IMR-90 (cell line): ENCODE results near the gene ADRA2B. TPM values are rescaled to one million over a fixed set of nuclear protein-coding genes. Genes with fewer than 3 reads are reported as not detected.

ENCODE experiments used
- ATAC-seq: fragments of 200-7000 bp; cut with Tn5 transposase; 2 replicates; pipeline ENCODE4 v1.9.1; 2020; ENCODE audit warnings: low read depth, mild to moderate bottlenecking, moderate library complexity
- BruUV-seq: library from RNA; stranded (reverse); fragments of 400-500 nt; replicated peaks from 2 replicates; lab custom pipeline; 2021; lab: Mats Ljungman, UMichigan
- CTCF ChIA-PET: fragments of 300-600 bp; formaldehyde crosslinking; extraction: SDS; loops from one replicate; lab custom pipeline; 2021; ENCODE audit warnings: antibody characterized with exemption; lab: Yijun Ruan, JAX
- POLR2A ChIA-PET: fragments of 300-600 bp; sonication (Branson Sonifier 250); formaldehyde crosslinking; loops from one replicate; lab custom pipeline; 2022; ENCODE audit warnings: antibody characterized with exemption; ENCODE audit not compliant: unreplicated experiment; lab: Charles Lee
- DNase-seq: peaks from one replicate; pipeline ENCODE4 v3.0.0; 2013
- H2AFZ ChIP-seq: replicated peaks from 2 replicates; pipeline ENCODE3; 2013; ENCODE audit warnings: low read length, mild to moderate bottlenecking; ENCODE audit not compliant: poor library complexity
- H2AK5ac ChIP-seq: 2 replicates; pipeline ENCODE4 v1.6.1; 2013; ENCODE audit warnings: low read depth, low read length, inconsistent platforms
- H2AK9ac ChIP-seq: replicated peaks from 2 replicates; pipeline ENCODE3; 2013; ENCODE audit warnings: mild to moderate bottlenecking, low read depth, low read length, moderate library complexity; ENCODE audit not compliant: poor library complexity
- H2BK120ac ChIP-seq: 2 replicates; pipeline ENCODE4 v1.6.1; 2013; ENCODE audit warnings: low read depth, low read length, inconsistent platforms
- H2BK15ac ChIP-seq: 3 replicates; pipeline ENCODE4 v1.6.1; 2013; ENCODE audit warnings: low read depth, low read length, inconsistent platforms
- H2BK20ac ChIP-seq: 2 replicates; pipeline ENCODE4 v1.6.1; 2013; ENCODE audit warnings: low read depth, mild to moderate bottlenecking, inconsistent platforms, low read length, moderate library complexity
- H2BK5ac ChIP-seq: 2 replicates; pipeline ENCODE4 v1.6.1; 2013; ENCODE audit warnings: mild to moderate bottlenecking, low read depth, low read length, inconsistent platforms; ENCODE audit not compliant: poor library complexity, severe bottlenecking
- H3K14ac ChIP-seq: replicated peaks from 2 replicates; pipeline ENCODE4 v1.6.1; 2013; ENCODE audit warnings: low read depth, low read length, inconsistent platforms
- H3K18ac ChIP-seq: 2 replicates; pipeline ENCODE4 v1.6.1; 2013; ENCODE audit warnings: low read depth, low read length, control low read depth
- H3K23ac ChIP-seq: 2 replicates; pipeline ENCODE4 v1.6.1; 2013; ENCODE audit warnings: low read depth, low read length, inconsistent platforms
- H3K27ac ChIP-seq: 2 replicates; pipeline ENCODE4 v1.5.1; 2013; ENCODE audit warnings: mild to moderate bottlenecking, control low read depth, low read length; ENCODE audit not compliant: insufficient read depth
- H3K27me3 ChIP-seq: 2 replicates; pipeline ENCODE4 v1.6.1; 2013; ENCODE audit warnings: low read length; ENCODE audit not compliant: control insufficient read depth, insufficient read depth
- H3K36me3 ChIP-seq: 2 replicates; pipeline ENCODE4 v1.6.1; 2013; ENCODE audit warnings: low read length, mixed read lengths; ENCODE audit not compliant: control insufficient read depth, insufficient read depth
- H3K4ac ChIP-seq: 2 replicates; pipeline ENCODE4 v1.6.1; 2013; ENCODE audit warnings: low read depth, low read length, inconsistent platforms
- H3K4me1 ChIP-seq: 2 replicates; pipeline ENCODE4 v1.6.1; 2013; ENCODE audit warnings: low read length, mixed read lengths; ENCODE audit not compliant: control insufficient read depth, insufficient read depth
- H3K4me2 ChIP-seq: 2 replicates; pipeline ENCODE4 v1.6.1; 2013; ENCODE audit warnings: low read depth, mild to moderate bottlenecking, control low read depth, low read length, moderate library complexity
- H3K4me3 ChIP-seq: 2 replicates; pipeline ENCODE4 v1.5.1; 2013; ENCODE audit warnings: low read depth, mild to moderate bottlenecking, control low read depth, low read length, moderate library complexity; ENCODE audit not compliant: insufficient read depth
- H3K56ac ChIP-seq: 2 replicates; pipeline ENCODE4 v1.6.1; 2013; ENCODE audit warnings: low read length, inconsistent platforms; ENCODE audit not compliant: insufficient read depth; ENCODE audit errors: extremely low read depth
- H3K79me1 ChIP-seq, 2 experiments: 2 replicates each; pipeline ENCODE4 v1.6.1; 2013; ENCODE audit warnings: low read length in 2 of 2, inconsistent platforms in 1 of 2, low read depth in 1 of 2
- H3K9ac ChIP-seq: 2 replicates; pipeline ENCODE4 v1.6.1; 2013; ENCODE audit warnings: low read depth, low read length, control low read depth
- H3K9me1 ChIP-seq: 2 replicates; pipeline ENCODE4 v1.6.1; 2013; ENCODE audit warnings: low read length, inconsistent platforms; ENCODE audit not compliant: insufficient read depth
- H3K9me3 ChIP-seq: 2 replicates; pipeline ENCODE4 v1.6.1; 2013; ENCODE audit warnings: low read length; ENCODE audit not compliant: control insufficient read depth, insufficient read depth
- H4K20me1 ChIP-seq: 2 replicates; pipeline ENCODE4 v1.6.1; 2013; ENCODE audit warnings: low read length, inconsistent platforms; ENCODE audit not compliant: insufficient read depth
- H4K5ac ChIP-seq: 2 replicates; pipeline ENCODE4 v1.6.1; 2013; ENCODE audit warnings: mild to moderate bottlenecking, low read depth, low read length, control low read depth
- H4K8ac ChIP-seq, 2 experiments: 2 replicates each; pipeline ENCODE4 v1.6.1; 2013; ENCODE audit warnings: low read depth in 2 of 2, low read length in 2 of 2, control low read depth in 1 of 2, inconsistent platforms in 1 of 2
- H4K91ac ChIP-seq: 2 replicates; pipeline ENCODE4 v1.6.1; 2013; ENCODE audit warnings: low read depth, low read length, inconsistent platforms; ENCODE audit not compliant: insufficient read depth
- BHLHE40 ChIP-seq: fragments of 150-350 bp; IDR thresholded peaks from 2 replicates; pipeline ENCODE4 v1.6.1; 2016; ENCODE audit warnings: mild to moderate bottlenecking, low read depth, low read length
- CEBPB ChIP-seq: IDR thresholded peaks from 2 replicates; pipeline ENCODE4 v1.6.1; 2012; ENCODE audit warnings: low read depth, low read length, improper control_type of control experiment
- CHD1 ChIP-seq: IDR thresholded peaks from 2 replicates; pipeline ENCODE4 v1.6.1; 2012; ENCODE audit warnings: low read depth, low read length, improper control_type of control experiment
- MAZ ChIP-seq: IDR thresholded peaks from 2 replicates; pipeline ENCODE4 v1.6.1; 2012; ENCODE audit warnings: low read depth, mild to moderate bottlenecking, low read length, improper control_type of control experiment, moderate library complexity, borderline replicate concordance
- NFE2L2 ChIP-seq: fragments of 150-350 bp; IDR thresholded peaks from 2 replicates; pipeline ENCODE4 v1.6.1; 2016; ENCODE audit warnings: low read depth, mild to moderate bottlenecking, low read length
- POLR2A ChIP-seq: IDR thresholded peaks from 2 replicates; pipeline ENCODE4 v1.6.1; 2012; ENCODE audit warnings: mild to moderate bottlenecking, low read depth, low read length
- RAD21 ChIP-seq: IDR thresholded peaks from 2 replicates; pipeline ENCODE4 v1.6.1; 2012; ENCODE audit warnings: low read length, improper control_type of control experiment
- RCOR1 ChIP-seq: IDR thresholded peaks from 2 replicates; pipeline ENCODE4 v1.6.1; 2012; ENCODE audit warnings: mild to moderate bottlenecking, low read length, improper control_type of control experiment; ENCODE audit not compliant: insufficient replicate concordance
- RFX5 ChIP-seq: IDR thresholded peaks from 2 replicates; pipeline ENCODE4 v1.8.0; 2012; ENCODE audit warnings: low read depth, mild to moderate bottlenecking, low read length, moderate library complexity
- SMC3 ChIP-seq: fragments of 150-350 bp; IDR thresholded peaks from 2 replicates; pipeline ENCODE4 v1.6.1; 2016; ENCODE audit warnings: low read depth, mild to moderate bottlenecking, antibody characterized with exemption, low read length, moderate library complexity
- WGBS, 2 experiments: methylation state at CpG; one replicate each; pipeline versions ENCODE4 v1.1.5 to v1.1.7; 2013; ENCODE audit warnings: missing lambda C conversion rate in 2 of 2; ENCODE audit not compliant: insufficient read length in 1 of 2; ENCODE audit errors: extremely low coverage in 2 of 2; 5-methylcytosine and 5-hydroxymethylcytosine counted together
- dilution Hi-C: fragments of 300-500 bp; cut with HindIII; formaldehyde crosslinking; loops from one replicate; pipeline ENCODE4 v1.14.3; 2018; ENCODE audit warnings: low sequenced_read_pairs; ENCODE audit not compliant: unreplicated experiment
- in situ Hi-C: fragments of 300-500 bp; cut with MboI; formaldehyde crosslinking; loops from 3 replicates; pipeline ENCODE4 v1.14.3; 2019; ENCODE audit warnings: low sequenced_read_pairs, inconsistent platforms, mixed read lengths
- intact Hi-C: fragments of 100-400 bp; cut with micrococcal nuclease; formaldehyde crosslinking; loops from 2 replicates; pipeline ENCODE4 v1.10.0; 2022
- polyA plus RNA-seq, 3 experiments: library from polyadenylated mRNA; depleted of rRNA; stranded (reverse); fragments of >200 nt; gene quantifications; 2 replicates each; pipeline ENCODE4 v1.2.3, GENCODE V29; 2012; ENCODE audit warnings: low replicate concordance in 1 of 3
- total RNA-seq: library from RNA; depleted of rRNA; stranded (reverse); fragments of >200 nt; gene quantifications from 2 replicates; pipeline ENCODE4 v1.2.3, GENCODE V29; 2012

Gene ADRA2B
- total and polyA plus RNA-seq, 2 of the 4 experiments (the other 2 are of a cell fraction), result not detected

DNA sequence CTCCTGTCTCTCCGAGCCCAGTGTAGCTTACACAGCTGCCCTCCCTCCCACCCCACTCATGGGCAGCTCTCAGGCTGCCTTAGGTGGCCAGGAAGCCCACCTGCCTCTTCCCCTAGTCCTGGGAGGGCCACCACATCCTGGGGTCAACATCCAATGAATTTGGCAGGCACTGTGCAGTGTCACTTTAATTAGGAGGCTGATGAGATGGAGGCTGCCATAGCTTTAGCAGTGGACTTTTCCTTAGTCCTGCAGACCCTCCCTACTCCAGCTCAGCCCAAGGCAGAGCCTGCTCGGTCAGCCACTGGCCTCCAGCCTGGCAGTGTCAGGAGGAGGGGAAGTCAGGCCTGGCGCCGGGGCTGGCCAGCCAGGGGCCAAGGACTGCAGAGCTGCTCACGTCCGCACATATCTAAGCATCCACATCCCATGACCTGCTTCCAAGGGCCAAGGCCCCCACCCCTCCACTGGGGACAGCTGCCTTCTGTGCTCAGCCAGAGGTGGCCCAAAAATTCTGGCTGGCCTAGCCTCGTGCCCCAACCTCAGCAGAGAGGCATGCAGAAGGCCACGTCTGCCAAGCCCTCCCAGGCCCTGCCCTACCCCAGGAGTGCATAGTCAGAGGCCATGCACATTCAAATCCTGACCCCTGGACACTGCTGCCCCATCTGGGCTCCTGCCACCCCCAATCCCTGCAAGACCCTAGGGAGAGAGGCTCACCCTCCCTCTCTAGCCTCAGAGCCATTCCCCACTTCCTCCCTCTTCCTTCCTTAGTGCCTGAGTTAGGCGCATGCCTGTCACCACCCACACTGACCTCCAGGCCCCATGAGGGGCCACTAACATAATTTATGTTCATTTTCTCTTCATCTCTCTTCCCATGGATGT is 33.1 kb downstream of the ADRA2B start:
- CTCF ChIA-PET, result no interaction called here
- intact Hi-C loops, result no loop called here
- Histone ChIP-seq H3K27ac (no peak overlapping the region), H3K4ac (no peak overlapping the region), H3K18ac (no peak overlapping the region), H2BK15ac (no peak overlapping the region), H3K23ac (no peak overlapping the region), H2BK20ac (no peak overlapping the region), H3K9me1 (no peaks in the 10 kb centered on the region), H3K9ac (no peak overlapping the region), H2AFZ (no peak overlapping the region), H3K4me1 (no peaks in the 10 kb centered on the region), H3K14ac (no peak overlapping the region), H2BK5ac (no peak overlapping the region), H2BK120ac (no peak overlapping the region), H3K56ac (no peak overlapping the region), H3K9me3 (no peaks in the 10 kb centered on the region), H4K20me1 (no peaks in the 10 kb centered on the region), H3K4me2 (no peak overlapping the region), H3K79me1 (no peaks in the 10 kb centered on the region), H4K5ac (no peak overlapping the region), H3K4me3 (no peak overlapping the region), H3K36me3 (no peaks in the 10 kb centered on the region), H3K27me3 (peaks cover 22% of the 10 kb centered on the region), H4K91ac (no peak overlapping the region), H4K8ac (no peak overlapping the region), H2AK9ac (no peak overlapping the region), H2AK5ac (no peak overlapping the region)
- ATAC-seq (no peak), DNase-seq (no peak)
- no TSS peak for BruUV-seq
- in situ Hi-C loops, result no loop called here
- POLR2A ChIA-PET, result no interaction called here
- no peak for TF ChIP-seq BHLHE40
- TF ChIP-seq RCOR1, result no peak
- no peak for TF ChIP-seq CEBPB
- no peak for TF ChIP-seq SMC3
- TF ChIP-seq NFE2L2, result no peak
- TF ChIP-seq CHD1, result no peak
- no peak for TF ChIP-seq MAZ
- no peak for TF ChIP-seq RAD21
- TF ChIP-seq RFX5, result no peak
- no peak for TF ChIP-seq POLR2A
- dilution Hi-C loops, result no loop called here
- WGBS, 2 experiments, result 84% methylated on average over 3 of the region's 9 CpGs; no CpG with 5 or more reads in 1 of the 2 experiments
